Activated CD8-positive, alpha-beta memory T cell treated with anti-CD3 and anti-CD28 coated beads for 24 hours (primary cell): ENCODE results near the gene RASGEF1C.

ENCODE experiments used
- DNase-seq: peaks from one replicate; pipeline ENCODE4 v3.0.0-alpha.2; 2020

RASGEF1C gene

DNA sequence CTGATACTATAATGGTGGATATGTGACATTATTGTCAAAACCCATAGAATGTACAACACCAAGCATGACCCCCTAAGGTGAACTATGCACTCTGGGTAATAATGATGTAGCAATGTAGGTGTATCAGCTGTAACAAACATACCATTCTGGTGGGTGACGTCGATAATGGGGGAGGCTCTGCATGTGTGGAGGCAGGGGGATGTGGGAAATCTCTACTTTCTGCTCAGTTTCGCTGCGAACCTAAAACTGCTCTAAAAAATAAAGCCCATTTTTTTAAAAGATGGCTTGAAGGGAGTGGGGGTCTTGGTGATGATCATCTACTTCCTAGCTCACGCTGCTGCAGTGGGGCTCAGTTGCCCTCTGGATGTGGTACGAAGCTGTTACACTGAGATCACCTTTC is 51.1 kb downstream of the RASGEF1C start:
- no peak for DNase-seq

DNA sequence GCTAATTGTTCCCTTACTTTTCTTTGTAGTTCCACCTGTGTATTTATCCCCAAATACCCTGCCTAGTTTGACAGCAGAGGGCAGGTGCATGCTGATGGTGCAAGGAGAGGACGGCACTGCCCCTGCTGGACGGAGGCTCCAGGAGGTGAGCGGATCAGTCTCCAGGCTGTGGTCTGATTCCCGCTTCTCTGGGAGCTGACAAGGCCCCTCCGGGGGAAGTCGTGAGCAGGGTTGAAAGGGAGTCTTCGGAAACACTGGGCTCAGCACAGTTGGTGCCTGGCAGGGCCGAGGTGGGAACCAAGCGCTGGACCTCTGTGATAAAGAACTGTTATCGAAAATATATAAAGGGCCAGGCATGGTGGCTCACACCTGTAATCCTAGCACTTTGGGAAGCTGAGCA is 52.9 kb downstream of the RASGEF1C start:
- peak; percentile 30 for DNase-seq

DNA sequence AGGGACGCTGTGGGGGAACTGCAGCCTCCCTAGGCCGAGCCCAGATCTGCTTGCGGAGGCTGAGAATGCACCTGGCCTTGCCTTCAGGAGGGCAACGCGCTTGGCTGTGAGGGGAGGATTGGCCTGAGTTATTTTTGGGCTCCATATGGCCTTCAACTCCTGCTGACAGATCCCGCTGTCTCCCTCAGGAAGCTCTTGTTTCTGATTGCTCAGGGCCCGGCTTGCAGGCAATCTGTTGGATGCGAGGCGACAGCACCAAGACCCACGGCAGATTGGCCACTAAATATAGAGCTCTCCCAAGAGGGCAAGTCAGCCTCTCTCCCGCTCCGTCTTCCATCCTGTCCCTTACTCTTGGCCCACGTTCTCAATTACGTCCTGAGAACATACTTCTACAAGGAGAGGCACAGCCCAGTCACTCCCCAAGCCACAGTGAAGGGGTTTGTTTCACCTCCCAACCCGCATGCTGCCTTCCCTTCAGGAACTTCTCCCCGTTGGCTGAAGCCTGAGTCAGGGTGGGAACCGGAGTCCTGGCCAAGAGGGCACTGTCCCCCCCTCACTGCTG is 53.6 kb downstream of the RASGEF1C start:
- DNase-seq: peak; percentile 33

DNA sequence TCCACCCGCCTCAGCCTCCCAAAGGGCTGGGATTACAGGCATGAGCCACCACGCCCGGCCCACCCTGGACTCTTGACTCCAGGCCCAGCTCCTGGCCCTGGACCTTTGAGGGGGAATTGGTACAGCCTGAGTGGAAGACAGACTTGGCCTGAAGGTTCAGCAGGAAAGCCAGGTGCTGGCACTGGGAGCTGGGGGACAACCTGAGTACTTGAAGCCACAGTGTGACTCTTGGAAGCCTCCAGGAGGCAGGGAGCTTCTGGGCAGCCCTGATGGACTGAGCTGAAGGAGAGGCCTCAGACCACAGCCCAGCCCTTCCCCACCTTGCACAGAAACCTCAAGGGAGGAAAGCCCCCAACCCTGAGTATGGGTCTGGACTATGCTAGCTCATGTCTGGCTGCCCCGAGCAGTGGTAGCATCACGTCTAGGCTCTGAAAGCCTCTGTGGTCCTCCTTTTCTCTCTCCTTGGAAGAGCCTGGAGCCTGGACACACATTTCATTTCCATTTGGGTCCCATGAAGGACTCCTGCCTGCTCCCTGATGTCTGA is 54.1 kb downstream of the RASGEF1C start:
- no peak for DNase-seq

DNA sequence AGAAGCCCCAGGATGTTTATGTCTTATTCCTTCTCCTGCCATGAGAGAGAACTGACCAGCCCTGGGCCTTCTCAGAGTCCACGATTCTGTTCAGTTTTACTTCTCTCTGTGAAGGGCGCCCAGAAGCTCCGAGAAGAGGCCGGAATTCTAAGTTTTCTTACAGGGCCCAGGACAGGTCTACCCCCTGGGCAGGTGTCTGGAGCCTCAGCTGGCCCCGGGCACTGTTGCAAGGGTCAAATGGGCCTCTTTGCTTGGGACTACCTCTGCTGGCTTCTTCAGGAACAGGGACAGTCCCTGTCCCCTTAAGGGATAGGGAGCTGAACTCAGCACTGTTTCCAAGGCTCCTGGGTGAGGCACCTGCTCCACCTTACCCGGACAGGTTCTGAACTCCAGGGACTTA is 55.0 kb downstream of the RASGEF1C start:
- DNase-seq: no peak

DNA sequence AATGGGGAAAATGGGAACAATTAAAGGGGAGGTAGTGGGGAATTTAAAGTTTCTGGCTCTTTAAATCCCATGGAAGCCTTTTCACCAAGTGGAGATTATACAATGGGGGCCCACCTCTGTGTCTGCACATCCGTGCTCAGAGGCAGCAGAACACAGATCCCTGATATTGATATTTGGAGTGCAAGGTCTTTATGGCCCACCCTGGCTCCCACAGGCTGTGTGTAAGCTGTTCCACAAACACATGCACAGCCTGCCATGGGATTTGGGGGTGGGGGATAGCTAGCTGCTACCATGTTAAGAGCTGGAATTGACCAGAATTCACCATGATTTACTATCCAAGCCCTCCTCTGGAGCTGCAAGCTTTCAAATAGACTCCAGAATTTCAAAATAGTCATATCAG is 55.9 kb downstream of the RASGEF1C start:
- no peak for DNase-seq

DNA sequence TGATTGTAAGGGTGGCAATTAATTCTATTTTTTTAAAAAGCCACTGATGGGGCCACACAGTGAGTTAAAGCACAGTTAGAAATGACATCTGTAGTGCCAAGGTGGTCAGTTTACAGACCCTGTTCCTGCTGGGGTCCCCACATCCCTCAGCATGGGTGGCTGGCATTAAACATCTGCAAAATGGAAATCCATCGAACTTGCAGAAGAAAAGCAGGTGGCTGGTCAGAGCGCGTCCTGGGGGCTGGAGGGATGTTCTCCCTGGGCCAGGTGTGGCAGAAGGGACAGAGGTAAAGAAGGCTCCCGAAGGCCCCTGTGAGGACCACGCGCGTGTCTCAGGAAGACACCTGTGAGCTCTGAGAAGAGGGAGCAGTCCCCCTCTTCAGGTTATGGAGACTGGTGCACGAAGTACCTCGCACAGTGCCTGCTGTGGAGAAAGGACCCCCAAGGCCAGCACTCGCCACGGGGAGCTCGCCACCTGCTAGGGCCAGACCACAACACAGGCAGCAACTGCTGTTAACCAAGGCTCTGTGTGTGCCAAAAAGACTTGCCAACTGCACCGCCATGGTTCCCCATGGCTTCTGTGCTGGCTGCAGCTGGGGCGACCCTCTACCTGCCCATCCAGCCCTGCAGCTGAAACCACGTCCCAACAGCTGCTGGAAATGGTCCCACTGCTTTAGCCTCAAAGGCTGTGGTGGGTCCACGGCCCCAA is 65.2 kb downstream of the RASGEF1C start:
- no peak for DNase-seq

DNA sequence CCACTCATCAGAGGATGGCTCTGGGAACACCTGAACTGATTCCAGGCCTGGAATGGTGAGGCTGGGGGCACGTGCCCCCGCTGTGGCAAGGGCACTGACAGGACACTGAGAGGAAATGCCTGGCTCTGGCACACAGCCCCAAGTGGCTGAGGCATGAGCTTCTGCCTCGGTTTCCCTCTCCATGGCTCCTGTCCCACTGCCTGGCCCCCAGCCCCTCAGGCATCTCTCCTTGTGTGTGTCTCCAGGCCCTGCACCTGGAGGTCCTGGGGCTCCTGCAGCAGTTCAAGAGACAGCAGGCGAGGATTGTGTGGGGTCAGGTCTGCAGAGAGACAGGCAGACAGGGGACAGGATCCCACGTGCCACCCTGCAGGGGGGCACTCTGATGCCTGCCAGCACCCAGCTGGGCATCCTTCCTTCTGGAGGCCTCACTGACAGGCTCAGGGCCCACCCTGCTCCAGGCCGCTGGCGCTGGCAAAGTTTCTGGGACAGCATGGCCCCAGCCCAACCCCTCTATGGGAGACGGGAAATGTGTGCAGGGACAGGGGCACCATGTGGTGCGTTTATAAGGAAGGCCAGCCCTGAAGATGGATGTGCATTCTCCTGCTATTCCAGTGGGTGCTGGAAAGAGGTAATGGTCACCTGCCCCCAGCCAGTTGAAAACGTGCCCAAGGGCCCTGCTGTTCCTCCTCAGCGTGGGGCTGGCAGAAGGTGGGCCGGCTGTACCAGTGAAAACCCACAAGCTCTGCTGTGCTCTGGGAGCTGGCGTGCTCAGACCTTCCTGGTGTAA is 66.0 kb downstream of the RASGEF1C start:
- DNase-seq: no peak

DNA sequence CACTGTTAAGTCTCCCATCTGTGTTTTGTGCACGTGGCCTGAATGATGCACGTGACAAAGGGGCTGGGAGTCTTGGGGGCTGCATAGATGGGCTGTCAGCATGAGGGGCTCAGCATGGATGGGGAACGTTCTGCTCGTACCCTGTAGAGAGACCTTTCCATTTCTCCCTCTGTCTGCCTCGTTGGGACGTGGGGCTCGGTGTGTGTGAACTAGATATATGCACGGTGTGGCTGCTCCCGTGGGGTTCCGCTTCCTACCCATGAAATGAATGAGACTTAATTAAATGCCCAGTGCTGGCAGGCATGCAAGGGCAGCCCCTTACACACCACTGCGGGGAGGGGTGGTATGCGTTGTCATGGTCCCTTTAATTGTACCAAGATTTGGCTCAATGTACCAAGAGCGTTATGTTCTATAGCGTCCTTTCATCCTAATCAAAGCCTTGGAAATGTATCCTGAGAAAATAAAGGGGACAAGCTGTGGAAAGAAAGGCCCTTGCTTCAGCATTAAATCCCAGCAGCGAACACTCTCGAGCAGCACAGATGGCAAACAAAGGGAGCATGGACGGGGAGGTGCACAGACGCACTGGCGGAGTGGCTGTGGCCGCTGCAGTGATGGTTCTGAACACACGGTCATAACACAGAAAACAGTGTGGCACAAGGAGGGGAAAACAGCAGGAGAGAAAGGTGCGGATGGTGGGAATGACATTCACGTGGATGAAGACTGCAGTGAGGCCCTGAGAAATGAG is 66.8 kb downstream of the RASGEF1C start:
- DNase-seq: no peak

DNA sequence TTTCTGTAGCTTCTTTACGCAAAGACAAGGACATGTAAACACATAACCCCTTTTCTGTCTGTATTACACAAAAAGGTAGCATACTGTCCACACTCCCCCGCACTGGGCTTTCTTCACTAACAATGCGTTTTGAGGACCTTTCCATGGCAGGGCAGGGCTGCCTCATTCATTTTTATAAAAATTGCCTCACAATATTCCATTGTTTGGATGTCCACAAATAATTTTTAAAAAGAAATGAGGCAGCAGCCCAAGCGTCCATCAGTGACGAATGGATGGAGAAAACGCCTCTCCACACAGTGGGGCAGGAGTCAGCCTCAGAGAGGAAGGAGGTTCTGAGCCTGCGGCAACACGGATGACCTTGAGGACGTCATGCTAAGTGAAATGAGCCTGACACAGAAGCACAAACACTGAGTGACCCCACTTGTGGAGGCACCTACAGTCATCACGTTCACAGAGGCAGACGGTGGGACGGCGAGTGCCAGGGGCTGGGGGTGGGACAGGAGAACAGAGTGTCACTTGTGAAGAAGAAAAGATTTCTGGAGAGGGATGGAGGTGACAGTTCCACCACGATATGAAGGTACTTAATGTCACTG is 67.8 kb downstream of the RASGEF1C start:
- DNase-seq: no peak

DNA sequence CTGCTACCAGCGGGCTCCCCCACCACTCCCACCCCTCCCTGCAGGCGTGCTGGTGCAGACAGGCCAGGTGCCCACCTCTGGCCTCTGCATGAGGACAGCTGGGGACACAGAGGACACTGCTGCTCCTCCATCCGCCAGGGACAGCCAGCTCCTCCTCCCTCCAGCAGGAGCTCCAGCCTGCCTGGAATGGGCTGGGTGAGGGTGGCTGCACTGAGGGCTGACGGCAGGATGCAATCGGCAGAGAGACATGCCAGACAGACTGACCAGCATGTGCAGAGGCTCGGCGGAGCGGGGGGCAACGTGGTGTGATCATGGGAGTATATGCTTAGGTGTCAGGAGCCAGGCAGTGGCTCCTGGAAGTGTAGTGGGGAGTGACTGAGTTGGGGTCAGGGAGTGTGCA is 68.4 kb downstream of the RASGEF1C start:
- no peak for DNase-seq

DNA sequence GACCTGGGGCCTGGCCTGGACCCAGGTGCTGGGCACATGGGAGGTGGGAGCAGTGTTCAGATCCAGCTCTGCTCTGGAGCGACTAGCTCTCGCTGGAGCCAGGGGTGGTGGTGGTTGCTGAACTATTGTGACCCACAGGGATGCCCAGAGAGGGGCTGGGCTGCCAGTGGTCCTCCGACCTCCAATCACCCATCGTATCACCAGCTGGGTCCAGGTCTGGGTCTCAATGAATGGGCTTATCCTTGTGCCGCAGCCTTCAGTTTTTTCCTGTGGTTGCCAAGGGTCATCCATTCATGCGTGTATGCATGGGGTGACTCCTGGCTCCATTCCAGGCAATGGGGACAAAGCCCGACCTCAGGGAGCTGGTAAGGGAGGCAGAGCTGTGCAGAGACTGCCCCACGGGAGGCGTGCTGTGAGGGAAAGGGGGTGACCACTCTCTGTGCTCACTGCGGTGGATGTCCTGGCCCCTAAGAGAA is 68.9 kb downstream of the RASGEF1C start:
- DNase-seq: no peak

DNA sequence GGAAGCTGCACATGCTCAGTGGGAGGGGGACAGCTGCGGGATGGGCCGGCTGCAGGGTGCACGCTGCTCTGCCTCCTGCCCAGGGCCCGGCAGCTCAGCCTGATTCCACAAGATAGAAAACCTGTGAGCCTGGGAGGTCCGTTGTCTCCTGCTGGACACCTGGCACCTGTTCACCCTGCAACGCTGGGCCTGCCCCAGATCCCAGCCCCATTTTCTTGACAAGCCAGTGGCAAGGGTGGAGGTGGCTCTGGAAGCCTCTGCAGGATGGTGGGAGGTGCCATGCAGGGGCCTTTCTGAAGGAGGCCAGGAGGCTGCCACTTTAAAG is 69.3 kb downstream of the RASGEF1C start:
- peak; percentile 46 for DNase-seq

DNA sequence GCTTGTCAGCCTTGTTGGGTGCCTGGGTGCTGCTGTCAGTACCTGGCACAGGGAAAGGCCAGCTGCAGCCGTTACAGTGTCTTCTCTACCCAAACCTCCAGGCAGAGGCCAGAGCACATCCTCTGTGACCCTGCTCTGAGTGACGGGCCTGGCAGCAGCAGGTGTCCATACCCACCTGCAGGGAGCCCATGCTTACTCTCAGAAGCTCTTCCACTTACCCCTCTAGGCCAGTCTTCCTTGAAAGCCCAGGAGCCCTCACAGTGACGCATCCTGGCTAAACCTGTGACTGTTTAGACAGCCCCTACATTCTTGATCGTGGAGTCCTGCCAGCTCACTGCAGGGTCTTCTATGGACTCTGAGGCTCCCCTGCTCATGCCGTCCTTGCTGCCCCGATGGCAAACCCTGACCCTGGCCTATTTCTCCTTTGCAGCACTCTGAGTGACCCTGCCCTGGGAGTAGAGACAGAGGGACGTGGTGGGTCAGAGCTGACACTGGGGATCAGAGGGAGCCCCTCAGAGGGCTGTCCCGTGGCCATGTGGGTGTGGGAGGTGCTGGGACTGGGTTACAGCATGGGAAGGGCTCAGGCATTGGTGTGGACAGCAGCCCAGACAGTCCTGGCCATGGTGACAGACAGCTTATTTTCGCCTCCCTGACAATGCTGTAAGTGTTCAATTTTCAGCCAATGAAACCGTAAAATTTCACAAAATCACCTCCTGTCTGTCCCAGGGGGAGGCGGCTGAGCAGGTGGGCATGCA is 69.9 kb downstream of the RASGEF1C start:
- peak; percentile 47 for DNase-seq

DNA sequence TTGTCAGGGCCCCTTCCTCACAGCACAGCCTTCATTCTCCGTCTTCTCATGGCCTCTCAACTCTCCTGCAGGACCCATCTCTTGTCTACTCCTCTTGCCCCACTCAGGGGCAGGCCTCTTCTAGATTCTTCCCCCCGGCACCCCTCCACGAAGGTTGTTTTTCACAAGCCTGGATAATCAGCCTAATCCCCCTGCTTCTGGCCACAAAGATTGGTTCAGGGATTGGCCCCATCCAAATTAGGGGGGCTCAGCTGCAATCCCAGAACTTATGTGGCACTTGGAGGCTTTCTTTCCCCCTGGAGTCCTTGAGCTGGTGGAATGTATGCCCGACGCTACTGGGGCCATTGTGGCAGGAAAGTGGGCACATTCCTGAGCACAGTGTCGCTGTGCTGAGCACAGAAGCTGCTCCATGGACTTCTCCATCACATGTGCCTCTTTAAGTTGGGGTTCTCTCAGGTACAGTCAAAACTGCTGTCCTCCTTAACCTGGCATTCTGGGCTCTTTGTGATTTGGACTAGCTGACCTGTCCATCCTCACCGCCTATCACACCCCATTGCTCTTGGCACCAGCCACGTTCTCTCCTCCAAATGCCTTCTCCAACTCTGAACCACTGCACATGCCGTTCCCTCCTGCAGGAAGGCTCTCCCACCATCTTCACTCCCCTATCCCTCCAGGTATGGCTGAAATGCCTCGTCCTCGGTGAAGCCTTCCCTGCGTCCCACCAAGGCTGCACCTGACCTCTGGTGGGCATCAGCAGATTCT is 70.6 kb downstream of the RASGEF1C start:
- DNase-seq: peak; percentile 17

DNA sequence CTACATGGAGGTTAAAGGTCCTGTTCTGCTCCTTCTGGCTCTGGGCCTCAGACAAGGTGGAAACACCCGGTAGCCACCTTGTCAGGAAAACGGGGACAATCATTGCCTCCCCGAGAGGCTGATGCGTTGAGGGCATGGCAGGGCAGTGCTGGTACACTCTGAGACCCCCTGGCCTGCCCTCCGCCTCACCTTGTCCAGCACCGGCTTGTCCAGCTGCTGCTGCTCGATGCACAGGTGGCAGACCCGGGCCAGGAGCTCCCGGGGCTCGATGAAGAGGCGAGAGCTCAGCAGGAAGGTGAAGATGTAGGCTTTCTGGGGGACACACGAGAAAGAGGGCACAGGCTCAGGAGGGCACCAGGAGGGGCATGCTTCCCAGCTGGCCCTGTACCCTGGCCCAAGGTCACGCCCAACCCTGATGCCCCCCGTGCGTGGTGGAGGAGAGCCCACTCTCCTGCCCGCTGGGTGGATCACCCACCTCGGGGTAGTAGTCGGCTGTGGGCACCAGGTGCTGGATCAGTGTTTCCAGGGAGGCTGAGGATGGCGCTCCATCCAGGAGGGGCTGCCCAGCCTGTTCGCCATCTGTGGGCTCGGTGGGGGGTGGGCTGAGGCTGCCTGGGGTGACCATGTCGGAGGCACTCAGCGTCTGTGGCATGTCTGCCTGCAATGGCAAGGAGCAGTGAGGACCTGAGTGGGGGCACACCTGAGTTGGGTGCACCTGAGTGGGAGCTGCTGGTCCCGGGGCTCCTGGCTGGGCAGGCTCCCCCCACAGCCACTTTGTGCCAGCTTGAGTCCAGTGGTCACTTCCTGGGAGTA is 71.4 kb downstream of the RASGEF1C start:
- peak; percentile 46 for DNase-seq

DNA sequence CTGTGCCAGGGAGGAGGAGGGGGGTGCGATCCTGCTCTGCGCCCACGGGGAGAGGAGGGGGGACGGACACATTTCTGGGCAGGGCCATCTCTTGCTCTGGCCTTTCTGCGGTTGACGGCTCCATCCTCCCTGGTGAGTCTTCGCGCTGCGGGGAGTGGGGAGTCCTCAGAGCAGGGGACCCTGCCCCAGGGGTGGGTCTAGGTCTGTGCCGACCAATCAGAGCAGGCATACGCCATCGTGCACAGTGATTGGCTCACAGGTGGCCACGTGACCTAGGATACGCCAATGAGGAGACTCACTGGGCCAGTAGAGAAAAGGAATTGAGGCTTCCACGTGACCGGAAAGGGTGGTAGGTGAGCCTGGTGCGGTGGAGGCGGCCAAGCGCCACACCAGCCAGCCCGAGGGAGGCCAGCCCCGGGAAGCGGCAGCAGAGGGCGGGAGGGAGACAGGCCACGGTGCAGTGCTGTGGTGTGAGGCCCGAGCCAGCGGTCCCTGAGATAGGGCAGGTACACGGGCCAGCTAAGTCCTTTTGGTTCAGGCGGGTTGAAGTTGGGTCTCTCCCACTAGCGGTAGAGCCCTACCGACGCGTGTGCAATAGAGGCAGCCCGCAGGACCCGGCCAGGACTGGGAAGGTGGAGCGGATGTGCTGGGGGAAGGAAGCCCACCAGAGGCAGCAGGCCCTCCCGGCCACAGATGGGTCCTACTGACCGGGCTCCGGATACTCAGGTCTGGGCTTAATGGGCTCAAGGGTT is 72.2 kb downstream of the RASGEF1C start:
- DNase-seq: peak; percentile 44

DNA sequence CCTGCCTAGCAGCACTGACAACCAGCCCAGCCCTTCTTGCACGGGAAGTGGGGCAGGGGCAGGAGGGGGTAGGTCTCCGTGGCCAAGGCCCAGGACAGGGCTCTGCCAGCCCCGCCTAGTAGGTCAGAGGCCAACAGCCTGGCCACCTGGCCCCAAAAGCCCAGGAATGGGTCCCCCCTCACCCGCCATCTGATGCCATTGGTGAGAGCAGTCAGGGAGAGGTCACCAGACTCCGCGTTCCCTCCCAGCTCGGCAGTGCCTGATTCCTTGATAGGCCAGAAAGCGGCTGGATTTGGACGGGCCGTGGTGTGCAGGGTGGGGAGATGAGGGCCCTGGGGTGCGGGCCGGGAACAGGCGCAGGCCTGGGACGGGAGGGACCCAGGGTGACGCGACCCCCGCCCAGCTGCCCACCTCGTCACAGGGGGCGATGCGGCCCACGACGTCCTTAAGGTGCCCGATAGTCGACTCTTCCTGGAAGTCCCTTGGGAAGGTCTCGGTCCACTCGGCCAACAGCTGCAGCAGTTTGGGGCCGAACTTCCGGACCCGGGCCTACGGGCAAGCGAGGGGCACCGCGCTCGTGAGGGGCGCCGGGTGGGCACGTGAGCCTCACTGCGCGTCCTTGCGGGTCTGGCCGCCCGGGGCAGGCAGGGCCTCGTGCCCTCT is 72.9 kb downstream of the RASGEF1C start:
- DNase-seq: no peak
